ENCODE measurements around the gene LTBP2.
"Not testable (repeated sequence)": the region's sequence is repeated elsewhere in the genome, so short reads cannot be mapped to it uniquely, and the experiment has no call there.

Gene LTBP2

GRCh38 chr14:74551001-74551400, 61.0 kb downstream of the LTBP2 start:
- no peak for DNase-seq (ENCODE audit: low read depth)

GRCh38 chr14:74550071-74550470, 62.0 kb downstream of the LTBP2 start:
- DNase-seq (ENCODE audit: low read depth), result no peak

- DNase-seq (ENCODE audit: low read depth), result no peak
These were observed 62.4 kb downstream of the LTBP2 start for GRCh38 chr14:74549588-74549987.

- DNase-seq (ENCODE audit: low read depth), result no peak
These were observed 63.2 kb downstream of the LTBP2 start for GRCh38 chr14:74548881-74549280.

- no peak for DNase-seq (ENCODE audit: low read depth)
These were observed 64.6 kb downstream of the LTBP2 start for GRCh38 chr14:74547331-74547927.

GRCh38 chr14:74546416-74546815, 65.6 kb downstream of the LTBP2 start:
- DNase-seq (ENCODE audit: low read depth), result no peak

GRCh38 chr14:74545386-74545785, 66.7 kb downstream of the LTBP2 start:
- no peak for DNase-seq (ENCODE audit: low read depth)

- DNase-seq (ENCODE audit: low read depth), result no peak
These were observed 68.1 kb downstream of the LTBP2 start for GRCh38 chr14:74543771-74544438.

GRCh38 chr14:74542056-74542685, 69.9 kb downstream of the LTBP2 start:
- DNase-seq (ENCODE audit: low read depth), result no peak

GRCh38 chr14:74541225-74541624, 70.8 kb downstream of the LTBP2 start:
- no peak for DNase-seq (ENCODE audit: low read depth)

GRCh38 chr14:74539503-74539902, 72.5 kb downstream of the LTBP2 start:
- no peak for DNase-seq (ENCODE audit: low read depth)

GRCh38 chr14:74538411-74539391, 73.3 kb downstream of the LTBP2 start:
- no peak for DNase-seq (ENCODE audit: low read depth)

GRCh38 chr14:74536336-74536735, 75.7 kb downstream of the LTBP2 start:
- not testable (repeated sequence) for DNase-seq (ENCODE audit: low read depth)

GRCh38 chr14:74535756-74536325, 76.2 kb downstream of the LTBP2 start:
- DNase-seq (ENCODE audit: low read depth), result no peak

GRCh38 chr14:74533576-74533975, 78.5 kb downstream of the LTBP2 start:
- DNase-seq (ENCODE audit: low read depth), result no peak

GRCh38 chr14:74532246-74532645, 79.8 kb downstream of the LTBP2 start:
- DNase-seq (ENCODE audit: low read depth), result no peak

- DNase-seq (ENCODE audit: low read depth), result no peak
These were observed 80.6 kb downstream of the LTBP2 start for GRCh38 chr14:74531467-74531866.

- DNase-seq (ENCODE audit: low read depth), result no peak
These were observed 81.0 kb downstream of the LTBP2 start for GRCh38 chr14:74531006-74531405.

GRCh38 chr14:74528886-74529285, 83.2 kb downstream of the LTBP2 start:
- no peak for DNase-seq (ENCODE audit: low read depth)

GRCh38 chr14:74528406-74528805, 83.6 kb downstream of the LTBP2 start:
- no peak for DNase-seq (ENCODE audit: low read depth)

- DNase-seq (ENCODE audit: low read depth), result no peak
These were observed 84.2 kb downstream of the LTBP2 start for GRCh38 chr14:74527736-74528280.

Data from activated T-helper 9 cell treated with anti-CD3 and anti-CD28 coated beads, Interleukin-2, amount 50 U/mL, for 16 hours (primary cell).